Activated naive CD8-positive, alpha-beta T cell treated with anti-CD3 and anti-CD28 coated beads, Interleukin-2, amount 10 ng/mL, durations not matched to agents 7 days and 5 days (primary cell): ENCODE measurements around the gene TSSK3. TPM values are rescaled to one million over a fixed set of nuclear protein-coding genes. Genes with fewer than 3 reads are reported as not detected.
"Not testable (repeated sequence)": the region's sequence is repeated elsewhere in the genome, so short reads cannot be mapped to it uniquely, and the experiment has no call there.

Source experiments
- ATAC-seq: fragments of 150-1000 bp; cut with Tn5 transposase; one replicate; pipeline ENCODE4 v1.10.0; 2021; ENCODE audit warnings: low read depth, moderate library complexity
- POLR2A ChIA-PET: fragments of 350-600 bp; sonication (Branson Sonifier 250); formaldehyde crosslinking; loops from one replicate; lab custom pipeline; 2021; ENCODE audit warnings: antibody characterized with exemption; lab: Charles Lee
- DNase-seq: peaks from one replicate; pipeline ENCODE4 v3.0.0; 2021
- H3K27ac Mint-ChIP-seq: one replicate; pipeline ENCODE4 v1.8.0; 2022; ENCODE audit warnings: mild to moderate bottlenecking, mixed read lengths
- H3K27me3 Mint-ChIP-seq: one replicate; pipeline ENCODE4 v1.8.0; 2022; ENCODE audit warnings: mild to moderate bottlenecking, moderate library complexity, mixed read lengths
- H3K36me3 Mint-ChIP-seq: one replicate; pipeline ENCODE4 v1.8.0; 2021; ENCODE audit warnings: mild to moderate bottlenecking, mixed read lengths
- H3K4me1 Mint-ChIP-seq: one replicate; pipeline ENCODE4 v1.8.0; 2021; ENCODE audit warnings: mixed read lengths
- H3K4me3 Mint-ChIP-seq: one replicate; pipeline ENCODE4 v1.8.0; 2022; ENCODE audit warnings: mild to moderate bottlenecking, moderate library complexity, mixed read lengths
- H3K9me3 Mint-ChIP-seq: one replicate; pipeline ENCODE4 v1.8.0; 2021; ENCODE audit warnings: mixed read lengths
- total RNA-seq, 2 experiments: library from RNA; stranded (reverse); gene quantifications; one replicate each; pipeline ENCODE4 v1.2.3, GENCODE V29; 2021

TSSK3 gene
- total RNA-seq, 2 experiments from 2014 or later, result 0.51 to 1.6 TPM

DNA sequence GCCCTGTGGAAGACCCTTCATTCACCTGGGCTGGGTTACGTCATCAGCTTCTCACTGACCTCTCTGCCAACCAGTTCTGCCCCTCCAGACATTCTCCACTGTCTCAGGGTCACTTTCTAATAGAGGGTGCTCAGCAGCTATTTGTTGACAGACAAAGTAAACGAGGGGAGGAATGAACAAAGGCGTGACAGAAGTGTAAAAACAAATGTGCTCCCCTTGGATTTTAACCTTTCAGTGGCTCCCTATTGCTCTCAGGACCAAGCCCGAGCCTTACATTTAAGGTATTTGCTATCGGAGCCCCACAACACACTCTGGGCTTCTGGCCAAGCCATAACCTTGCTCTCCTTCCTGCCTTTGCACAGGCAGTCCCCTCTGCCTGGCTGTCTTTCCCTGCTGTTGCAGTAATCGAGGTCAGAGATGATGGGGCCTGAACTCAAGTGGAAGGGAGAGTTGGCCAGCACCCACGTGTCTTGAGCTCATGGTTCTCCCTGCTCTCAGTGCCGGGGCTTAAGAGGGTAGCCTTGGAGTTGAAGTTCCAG, 17.0 kb upstream of the TSSK3 start:
- Mint-ChIP-seq H3K4me1 (peaks cover 42% of the 10 kb centered on the region), H3K27ac (peak overlapping the region; percentile 19), H3K27me3 (peaks cover 8% of the 10 kb centered on the region), H3K4me3 (no peak overlapping the region), H3K9me3 (peaks cover under 1% of the 10 kb centered on the region), H3K36me3 (peaks cover under 1% of the 10 kb centered on the region)
- POLR2A ChIA-PET, result interaction anchor here (0.7 to 2.8 kb wide), 3 partner anchors 9 to 14 kb away, joined by 5 to 14 read pairs (median 6); partner anchors contain the start of gene MARCKSL1
- DNase-seq, result no peak
- ATAC-seq, result peak; percentile 43

DNA sequence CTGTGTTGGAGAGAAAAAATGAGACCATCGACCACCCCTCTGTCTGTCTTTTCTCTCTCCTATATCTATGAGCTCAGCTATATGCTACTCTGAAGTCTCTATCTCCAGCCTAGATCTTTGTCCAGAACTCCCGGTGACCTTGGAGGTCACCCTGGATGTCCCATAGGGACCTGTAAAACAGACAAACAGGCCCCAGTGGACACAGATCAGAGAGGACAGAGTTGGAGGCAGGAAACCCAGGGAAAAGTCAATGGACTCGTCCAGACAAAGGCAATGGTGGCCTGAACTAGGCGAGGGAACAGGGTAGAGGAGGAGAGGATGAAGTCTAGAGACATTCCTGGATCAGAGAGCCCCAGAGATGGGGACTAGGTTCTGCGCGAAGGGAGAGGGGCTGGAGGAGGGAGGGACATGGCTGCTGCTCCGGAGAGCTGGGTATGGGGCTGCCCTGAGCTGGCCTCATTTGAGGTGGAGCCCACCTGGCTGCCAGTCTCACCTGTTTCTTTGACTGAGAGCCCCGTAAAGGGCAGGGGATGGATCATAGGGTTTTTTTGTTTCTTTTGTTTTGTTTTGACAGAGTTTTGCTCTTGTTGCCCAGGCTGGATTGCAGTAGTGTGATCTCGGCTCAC, 15.7 kb upstream of the TSSK3 start:
- DNase-seq (no peak), ATAC-seq (no peak)
- H3K27ac Mint-ChIP-seq, result no peak overlapping the region
- H3K9me3 Mint-ChIP-seq, result peaks cover 2% of the 10 kb centered on the region
- no peak overlapping the region for H3K4me3 Mint-ChIP-seq
- peaks cover 42% of the 10 kb centered on the region for H3K4me1 Mint-ChIP-seq
- POLR2A ChIA-PET, result interaction anchor here (1.5 to 2.8 kb wide), 2 partner anchors 10 kb away, joined by 6 to 14 read pairs; partner anchors contain the start of gene MARCKSL1
- peaks cover 3% of the 10 kb centered on the region for H3K36me3 Mint-ChIP-seq
- H3K27me3 Mint-ChIP-seq, result peaks cover 8% of the 10 kb centered on the region

DNA sequence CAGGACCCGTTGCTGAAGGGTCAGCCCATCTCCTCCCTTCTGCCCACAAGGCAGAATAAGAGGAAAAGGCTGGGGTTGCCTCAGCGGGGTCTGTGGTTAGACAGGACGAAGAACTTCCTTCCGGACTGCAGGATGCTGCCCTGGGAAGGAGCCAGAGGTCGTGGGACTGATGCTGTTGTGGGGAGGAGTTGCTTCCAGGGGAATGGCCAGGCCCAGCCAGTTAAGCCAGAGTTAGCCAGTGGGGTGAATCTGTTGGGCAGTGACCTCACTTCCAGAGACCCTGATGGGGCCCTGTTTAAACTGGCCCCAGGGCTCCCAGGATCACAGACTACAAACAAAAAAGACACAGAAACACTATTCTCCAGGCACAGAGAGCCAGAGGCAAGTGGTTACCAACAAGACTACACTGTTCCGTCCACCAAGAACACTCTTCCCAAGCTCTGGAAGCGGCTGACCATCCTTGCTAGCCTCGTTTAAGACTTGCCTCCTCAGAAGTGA, 13.1 kb upstream of the TSSK3 start:
- H3K36me3 Mint-ChIP-seq, result peaks cover 3% of the 10 kb centered on the region
- H3K4me3 Mint-ChIP-seq, result peak overlapping the region; percentile 52
- no peak for DNase-seq
- POLR2A ChIA-PET, result no interaction called here
- H3K27ac Mint-ChIP-seq, result no peak overlapping the region
- peaks cover 44% of the 10 kb centered on the region for H3K4me1 Mint-ChIP-seq
- ATAC-seq, result no peak
- peaks cover 11% of the 10 kb centered on the region for H3K27me3 Mint-ChIP-seq
- H3K9me3 Mint-ChIP-seq, result peaks cover 2% of the 10 kb centered on the region

DNA sequence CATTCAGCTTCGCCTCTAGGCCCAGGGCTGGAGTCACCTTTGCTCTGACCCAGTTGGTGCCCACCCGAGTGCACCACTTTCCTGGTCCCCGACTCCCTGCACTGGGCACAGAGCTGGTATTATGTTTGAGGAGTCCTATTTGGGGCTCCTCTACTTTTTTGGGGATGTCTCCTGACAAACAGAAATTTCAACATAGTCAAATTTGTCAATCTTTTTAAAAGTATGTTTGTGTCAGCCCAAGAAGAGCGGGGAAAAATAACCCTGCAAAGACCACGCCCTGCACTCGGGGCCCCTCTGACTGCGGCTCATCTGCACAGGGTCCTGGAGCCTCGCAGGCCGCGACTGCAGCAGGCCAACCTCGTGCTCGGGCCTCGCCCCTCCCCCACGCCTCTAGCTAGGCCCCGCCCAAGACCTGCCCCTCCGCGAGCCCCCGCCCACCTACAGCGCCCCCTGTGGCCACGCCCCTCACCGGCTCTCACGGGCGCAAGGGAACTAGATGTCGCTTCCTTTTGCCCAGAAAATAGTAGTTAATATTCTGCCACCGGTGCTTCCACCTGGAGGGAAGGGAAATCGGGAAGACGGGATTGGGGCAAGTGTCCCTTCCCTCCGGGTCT, 11.4 kb upstream of the TSSK3 start:
- H3K9me3 Mint-ChIP-seq, result peaks cover 2% of the 10 kb centered on the region
- peaks cover 35% of the 10 kb centered on the region for H3K4me1 Mint-ChIP-seq
- peak overlapping the region; percentile 84 for H3K4me3 Mint-ChIP-seq
- peaks cover 5% of the 10 kb centered on the region for H3K36me3 Mint-ChIP-seq
- peak; percentile 86 for DNase-seq
- H3K27me3 Mint-ChIP-seq, result peaks cover 9% of the 10 kb centered on the region
- H3K27ac Mint-ChIP-seq, result peak overlapping the region; percentile 83
- peak; percentile 46 for ATAC-seq
- POLR2A ChIA-PET, result interaction anchor here (1.0 to 4.6 kb wide), 2 partner anchors 9 to 14 kb away, joined by 5 to 33 read pairs; partner anchors contain the start of gene MARCKSL1

DNA sequence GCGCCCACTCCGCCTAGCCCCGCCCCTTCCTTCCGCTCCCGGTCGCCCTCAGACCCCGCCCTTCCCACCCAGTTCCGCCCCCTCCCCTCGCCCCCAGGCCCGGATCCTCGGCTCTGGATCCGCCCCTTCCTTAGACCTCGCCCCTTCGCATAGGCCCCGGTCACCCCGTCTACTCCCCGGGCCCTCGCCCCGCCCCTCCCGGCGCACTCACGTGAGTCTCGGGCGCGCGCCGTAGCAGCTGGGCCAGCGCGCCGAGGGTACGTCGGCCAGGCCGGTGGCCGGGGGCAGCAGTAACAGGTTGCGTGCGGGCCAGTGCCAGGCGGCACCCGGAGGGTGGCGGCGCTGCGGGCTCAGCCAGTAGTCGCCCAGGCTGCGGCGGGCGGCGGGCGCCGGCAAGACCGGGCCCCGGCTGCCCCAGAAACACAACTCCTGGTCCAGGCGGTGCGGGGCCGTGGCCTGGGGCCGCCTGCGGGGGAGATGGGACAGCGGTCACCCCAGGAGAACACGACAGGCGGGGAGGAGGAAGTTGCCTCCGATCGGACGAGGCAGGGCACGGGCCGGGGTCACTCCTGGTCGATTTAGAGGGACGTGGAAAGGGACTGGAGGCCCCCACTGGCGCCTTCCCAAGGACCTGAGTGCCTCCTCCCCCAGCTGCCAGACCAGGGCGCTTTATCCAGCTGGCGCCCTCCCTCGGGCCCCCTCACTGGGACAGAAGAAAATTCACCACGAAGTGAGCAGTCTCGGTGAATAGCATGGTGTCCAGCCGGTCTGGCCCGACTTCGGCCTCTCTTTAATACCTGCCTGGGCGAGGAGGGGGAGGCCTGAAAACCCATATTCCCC, 10.7 kb upstream of the TSSK3 start:
- Mint-ChIP-seq H3K4me3 (peak overlapping the region; percentile 84), H3K9me3 (peaks cover 2% of the 10 kb centered on the region), H3K4me1 (peaks cover 32% of the 10 kb centered on the region), H3K27me3 (peaks cover 4% of the 10 kb centered on the region), H3K36me3 (peaks cover 5% of the 10 kb centered on the region), H3K27ac (peak overlapping the region; percentile 83)
- ATAC-seq, result peak; percentile 90
- POLR2A ChIA-PET, result interaction anchor here (1.0 to 4.6 kb wide), 3 partner anchors 8 to 75 kb away, joined by 3 to 33 read pairs (median 5); partner anchors contain the start of gene MARCKSL1
- DNase-seq, result peak; percentile 91

DNA sequence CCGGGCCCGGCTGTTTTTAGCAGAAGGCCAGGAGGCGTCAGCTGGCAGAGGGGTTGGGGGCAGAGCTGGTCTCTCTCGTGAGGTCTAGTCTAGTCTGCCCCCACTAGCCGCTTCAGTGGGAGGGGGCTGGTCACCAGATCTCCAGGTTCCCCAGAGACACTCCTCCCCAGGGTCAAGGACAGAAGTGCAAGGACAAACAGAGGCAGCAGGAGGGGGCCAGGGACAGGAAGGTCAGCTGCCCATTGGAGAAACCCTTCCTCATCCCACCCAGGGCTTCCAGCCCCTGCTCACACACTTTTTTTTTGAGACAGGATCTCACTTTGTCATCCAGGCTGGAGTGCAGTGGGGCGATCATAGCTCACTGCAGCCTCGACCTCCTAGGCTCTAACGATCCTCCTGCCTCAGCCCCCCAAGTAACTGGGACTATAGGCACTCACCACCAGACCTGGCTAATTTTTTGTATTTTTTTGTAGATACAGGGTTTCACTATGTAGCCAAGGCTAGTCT, 10.0 kb upstream of the TSSK3 start:
- peaks cover 32% of the 10 kb centered on the region for H3K4me1 Mint-ChIP-seq
- H3K4me3 Mint-ChIP-seq, result peak overlapping the region; percentile 84
- peaks cover 2% of the 10 kb centered on the region for H3K9me3 Mint-ChIP-seq
- ATAC-seq (no peak), DNase-seq (no peak)
- H3K27ac Mint-ChIP-seq, result no peak overlapping the region
- peaks cover 3% of the 10 kb centered on the region for H3K27me3 Mint-ChIP-seq
- POLR2A ChIA-PET, result interaction anchor here (0.6 to 4.6 kb wide), 6 partner anchors 9 to 465 kb away, joined by 3 to 33 read pairs (median 3); partner anchors contain the start of genes KPNA6, MARCKSL1, S100PBP and YARS1
- H3K36me3 Mint-ChIP-seq, result peaks cover 5% of the 10 kb centered on the region

DNA sequence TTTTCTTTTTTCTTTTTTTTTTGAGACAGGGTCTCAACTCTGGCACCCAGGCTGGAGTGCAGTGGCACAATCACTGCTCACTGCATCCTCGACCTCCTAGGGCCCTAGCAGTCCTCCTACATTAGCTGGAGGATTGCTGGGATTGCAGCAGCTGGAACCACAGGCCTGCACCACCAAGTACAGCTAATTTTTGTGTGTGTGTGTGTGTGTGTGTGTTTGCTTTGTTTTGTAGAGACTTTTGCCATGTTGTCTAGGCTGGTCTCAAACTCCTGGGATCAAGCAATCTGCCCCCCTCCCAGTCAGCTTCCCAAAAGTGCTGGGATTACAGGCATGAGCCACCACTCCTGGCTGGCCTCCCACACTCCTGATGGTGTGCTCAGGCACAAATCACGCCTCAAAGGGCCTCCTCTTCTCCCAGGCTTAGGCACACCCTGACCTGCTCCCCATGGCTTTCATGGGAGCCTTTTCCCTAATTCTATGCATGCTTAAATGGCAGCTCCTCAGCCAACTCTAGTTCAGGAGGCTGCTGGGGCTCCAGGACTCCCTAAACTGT, 9.4 kb upstream of the TSSK3 start:
- peaks cover 31% of the 10 kb centered on the region for H3K4me1 Mint-ChIP-seq
- no peak overlapping the region for H3K27ac Mint-ChIP-seq
- H3K9me3 Mint-ChIP-seq, result peaks cover 2% of the 10 kb centered on the region
- peaks cover 3% of the 10 kb centered on the region for H3K27me3 Mint-ChIP-seq
- no peak for DNase-seq
- ATAC-seq, result no peak
- POLR2A ChIA-PET, result interaction anchor here (0.6 to 4.6 kb wide), 5 partner anchors 9 to 465 kb away, joined by 3 to 33 read pairs (median 3); partner anchors contain the start of genes KPNA6, MARCKSL1, S100PBP and YARS1
- no peak overlapping the region for H3K4me3 Mint-ChIP-seq
- H3K36me3 Mint-ChIP-seq, result peaks cover 5% of the 10 kb centered on the region

DNA sequence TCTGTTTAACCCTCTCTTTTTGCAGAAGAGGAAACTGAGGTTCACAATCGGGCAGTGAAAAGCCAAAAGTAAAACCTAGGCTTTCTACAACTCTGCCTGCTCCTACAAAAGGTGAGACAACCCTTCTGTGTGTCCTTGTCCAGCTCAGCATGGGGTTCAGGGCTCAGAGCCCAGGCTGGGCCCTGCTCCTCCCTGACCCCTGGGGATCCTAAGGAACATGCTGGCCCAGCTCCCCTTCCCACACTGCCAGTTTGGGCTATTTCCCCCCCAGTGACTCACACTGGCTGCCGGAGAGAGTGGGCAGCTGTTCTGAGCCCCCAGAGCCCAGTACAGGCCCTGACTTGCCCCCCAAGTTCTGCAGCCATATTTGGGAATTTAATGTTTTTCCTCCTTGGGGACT, 8.9 kb upstream of the TSSK3 start:
- H3K9me3 Mint-ChIP-seq, result peaks cover 2% of the 10 kb centered on the region
- no peak for ATAC-seq
- H3K4me3 Mint-ChIP-seq, result no peak overlapping the region
- POLR2A ChIA-PET, result interaction anchor here (1.0 to 4.6 kb wide), 3 partner anchors 17 to 245 kb away, joined by 3 to 33 read pairs (median 4); partner anchors contain the start of genes KPNA6 and MARCKSL1
- DNase-seq, result no peak
- H3K4me1 Mint-ChIP-seq, result peaks cover 25% of the 10 kb centered on the region
- H3K27me3 Mint-ChIP-seq, result peaks cover 3% of the 10 kb centered on the region
- peaks cover 5% of the 10 kb centered on the region for H3K36me3 Mint-ChIP-seq
- no peak overlapping the region for H3K27ac Mint-ChIP-seq

DNA sequence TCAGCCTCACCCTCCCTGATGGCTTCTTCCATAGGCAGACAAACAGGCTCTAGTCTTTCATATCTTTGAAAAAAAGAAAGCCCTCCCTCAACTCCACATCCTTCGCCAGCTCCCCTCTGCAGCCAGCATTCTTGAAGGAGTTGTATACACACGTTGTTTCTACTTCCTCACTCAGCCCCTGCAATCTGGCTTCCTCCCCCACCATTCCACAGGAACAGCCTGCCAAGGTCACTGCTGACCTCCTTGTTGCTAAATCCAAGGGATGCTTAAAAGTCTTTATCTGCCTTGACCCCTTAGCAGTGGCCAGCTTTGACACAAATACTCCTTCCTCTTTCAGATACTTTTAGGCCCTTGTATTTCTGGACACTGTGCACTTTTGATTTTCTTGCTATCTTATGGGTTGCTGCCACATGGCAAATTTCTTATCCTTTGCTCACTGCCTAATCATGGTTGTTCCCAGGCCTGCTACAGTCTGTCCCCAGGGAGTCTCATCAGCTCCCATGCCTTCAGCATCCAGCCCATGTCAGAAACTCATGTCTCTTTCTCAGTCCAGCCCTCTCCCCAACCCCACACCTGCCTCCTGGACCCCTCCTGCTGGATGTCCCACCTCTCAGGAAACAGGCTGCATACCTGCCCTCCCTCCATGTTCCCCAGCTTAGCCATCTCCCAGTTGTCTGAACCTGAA, 8.3 kb upstream of the TSSK3 start:
- Mint-ChIP-seq H3K27ac (peak overlapping the region; percentile 18), H3K27me3 (peaks cover 3% of the 10 kb centered on the region), H3K9me3 (peaks cover 2% of the 10 kb centered on the region), H3K36me3 (peaks cover 5% of the 10 kb centered on the region), H3K4me3 (peak overlapping the region; percentile 9), H3K4me1 (peaks cover 19% of the 10 kb centered on the region)
- DNase-seq (no peak), ATAC-seq (no peak)
- POLR2A ChIA-PET, result interaction anchor here (0.5 to 4.6 kb wide), 3 partner anchors 9 to 258 kb away, joined by 6 to 33 read pairs (median 6); partner anchors contain the start of gene MARCKSL1

DNA sequence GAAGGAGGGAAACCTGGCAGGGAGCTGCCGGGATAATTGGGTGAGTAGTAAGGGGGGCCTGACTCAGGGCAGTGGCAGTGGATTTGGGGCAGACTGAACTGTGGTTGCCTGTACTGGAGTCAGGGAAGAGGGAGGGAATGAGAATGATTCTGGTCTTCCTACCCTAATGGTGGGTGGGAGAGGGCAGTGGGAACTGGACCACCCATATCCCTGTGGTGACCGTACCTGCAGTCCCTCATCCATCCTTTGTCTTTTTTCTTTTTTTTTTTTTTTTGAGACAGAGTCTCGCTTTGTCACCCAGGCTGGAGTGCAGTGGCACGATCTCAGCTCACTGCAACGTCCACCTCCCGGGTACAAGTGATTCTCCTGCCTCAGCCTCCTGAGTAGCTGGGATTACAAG, 6.6 kb upstream of the TSSK3 start:
- H3K27me3 Mint-ChIP-seq, H3K9me3 Mint-ChIP-seq, ATAC-seq, H3K4me3 Mint-ChIP-seq, H3K36me3 Mint-ChIP-seq, H3K27ac Mint-ChIP-seq, DNase-seq: not testable (repeated sequence)
- H3K4me1 Mint-ChIP-seq, result peaks cover 24% of the 10 kb centered on the region
- POLR2A ChIA-PET, result interaction anchor here (1.9 kb wide), 1 partner anchor 20 kb away, joined by 11 read pairs; the partner anchor contains the start of gene MARCKSL1

DNA sequence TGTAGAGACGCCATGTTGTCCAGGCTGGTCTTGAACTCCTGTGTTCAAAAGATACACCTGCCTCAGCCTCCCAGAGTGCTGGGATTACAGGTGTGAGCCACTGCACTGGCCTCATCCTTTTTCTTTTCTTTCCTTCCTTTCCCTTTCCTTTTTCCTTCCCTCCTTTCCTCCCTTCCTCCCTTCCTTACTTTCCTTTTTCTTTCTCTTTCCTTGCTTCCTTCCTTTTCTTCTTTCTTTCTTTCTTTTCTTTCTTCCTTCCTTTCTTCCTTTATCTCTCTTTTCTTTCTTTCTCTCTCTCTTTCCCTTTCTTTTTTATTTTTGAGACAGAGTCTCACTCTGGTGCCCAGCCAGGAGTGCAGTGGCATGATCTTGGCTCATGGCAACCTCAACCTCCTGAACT, 5.9 kb upstream of the TSSK3 start:
- H3K27ac Mint-ChIP-seq, result no peak overlapping the region
- H3K36me3 Mint-ChIP-seq, result peaks cover 1% of the 10 kb centered on the region
- POLR2A ChIA-PET, result interaction anchor here (1.9 kb wide), 1 partner anchor 21 kb away, joined by 11 read pairs; the partner anchor contains the start of gene MARCKSL1
- no peak overlapping the region for H3K4me3 Mint-ChIP-seq
- ATAC-seq, result no peak
- H3K27me3 Mint-ChIP-seq, result peaks cover 7% of the 10 kb centered on the region
- no peak for DNase-seq
- H3K9me3 Mint-ChIP-seq, result no peaks in the 10 kb centered on the region
- H3K4me1 Mint-ChIP-seq, result peaks cover 27% of the 10 kb centered on the region
